K562 (cell line): Measurements from ENCODE around the gene FOXJ3. TPM values are rescaled to one million over a fixed set of nuclear protein-coding genes. Genes with fewer than 3 reads are reported as not detected.
A peak's percentile ranks its signal among the peaks of the same experiment; 100 is the strongest.

ENCODE experiments used
- ATAC-seq: fragments of 200-7000 bp; cut with Tn5 transposase; 3 replicates; pipeline ENCODE4 v1.9.1; 2020; ENCODE audit warnings: moderate library complexity
- BruUV-seq: library from RNA; stranded (reverse); fragments of 400-500 nt; replicated peaks from 2 replicates; lab custom pipeline; 2021; lab: Mats Ljungman, UMichigan
- CTCF ChIA-PET: fragments of 300-600 bp; formaldehyde crosslinking; extraction: SDS; loops from one replicate; lab custom pipeline; 2021; ENCODE audit warnings: low intra/inter-chr PET ratio; lab: Yijun Ruan, JAX
- POLR2A ChIA-PET: fragments of 300-600, 350-650 bp; sonication (Branson Sonifier 250); formaldehyde crosslinking; extraction: SDS; loops from one replicate; lab custom pipeline; 2021; ENCODE audit warnings: antibody characterized with exemption, inconsistent platforms; lab: Yijun Ruan, JAX
- DNase-seq, 4 experiments: peaks; one replicate each; pipeline versions ENCODE4 v3.0.0 to v3.0.0-alpha.2; 2011 to 2018; ENCODE audit warnings: low spot score in 3 of 4, mixed read lengths in 3 of 4; ENCODE audit errors: extremely low read depth in 1 of 4
- FAIRE-seq: peaks from 2 replicates; lab custom pipeline; 2011; peaks lifted over from hg19 to GRCh38; lab: Jason Lieb, UNC
- H2AFZ ChIP-seq: 2 replicates; pipeline ENCODE4 v1.6.0; 2011; ENCODE audit warnings: low read depth, low read length, control low read depth, inconsistent platforms
- H3K27ac ChIP-seq: fragments of 200-600 bp; 3 replicates; pipeline ENCODE4 v1.8.0; 2011; ENCODE audit warnings: low read depth, mild to moderate bottlenecking, control low read depth, inconsistent platforms, low read length, moderate library complexity, mixed read lengths; ENCODE audit errors: extremely low read depth
- H3K27me3 ChIP-seq, 2 experiments: fragments of 300-600 bp in 1 of 2; 2 replicates in 1 of 2; 3 replicates in 1 of 2; pipeline versions ENCODE4 v1.6.0 to v1.8.0; 2011; ENCODE audit warnings: inconsistent platforms in 2 of 2, low read length in 2 of 2, mild to moderate bottlenecking in 1 of 2, mixed read lengths in 1 of 2, moderate library complexity in 1 of 2; ENCODE audit not compliant: control insufficient read depth in 2 of 2, insufficient read depth in 2 of 2
- H3K36me3 ChIP-seq: fragments of 300-600 bp; 3 replicates; pipeline ENCODE4 v1.8.0; 2011; ENCODE audit warnings: mild to moderate bottlenecking, low read length, inconsistent platforms; ENCODE audit not compliant: control insufficient read depth, insufficient read depth
- H3K4me1 ChIP-seq, 2 experiments: fragments of 200-600 bp in 1 of 2; replicated peaks in 1 of 2; 2 replicates in 1 of 2; 3 replicates in 1 of 2; pipeline versions ENCODE4 v1.5.1 to v1.8.0; 2011; ENCODE audit warnings: inconsistent platforms in 2 of 2, low read length in 2 of 2, mild to moderate bottlenecking in 1 of 2, mixed read lengths in 1 of 2, moderate library complexity in 1 of 2; ENCODE audit not compliant: control insufficient read depth in 2 of 2, insufficient read depth in 2 of 2
- H3K4me2 ChIP-seq: 2 replicates; pipeline ENCODE4 v1.6.1; 2011; ENCODE audit warnings: low read length, control low read depth, inconsistent platforms, mixed read lengths; ENCODE audit not compliant: insufficient read depth
- H3K4me3 ChIP-seq: fragments of 200-600 bp; sonication (generic), shearing (Covaris generic); 2 replicates; pipeline ENCODE4 v1.5.1; 2016; ENCODE audit warnings: control low read depth, inconsistent platforms
- H3K79me2 ChIP-seq: fragments of 200-600 bp; 3 replicates; pipeline ENCODE4 v1.8.0; 2011; ENCODE audit warnings: low read length, inconsistent platforms; ENCODE audit not compliant: control insufficient read depth, insufficient read depth
- H3K9ac ChIP-seq, 2 experiments: 2 replicates each; pipeline versions ENCODE4 v1.6.0 to v1.6.1; 2011; ENCODE audit warnings: low read depth in 2 of 2, low read length in 2 of 2, control low read depth in 1 of 2, inconsistent platforms in 1 of 2, mild to moderate bottlenecking in 1 of 2, mixed read lengths in 1 of 2; ENCODE audit not compliant: insufficient read depth in 1 of 2
- H3K9me1 ChIP-seq: one replicate; pipeline ENCODE4 v1.6.0; 2011; ENCODE audit warnings: inconsistent platforms, mild to moderate bottlenecking, low read length, moderate library complexity; ENCODE audit not compliant: control insufficient read depth, insufficient read depth
- H3K9me3 ChIP-seq: replicated peaks from 2 replicates; pipeline ENCODE4 v1.5.1; 2011; ENCODE audit warnings: low read depth, low read length, inconsistent platforms; ENCODE audit not compliant: control insufficient read depth, insufficient read depth
- H4K20me1 ChIP-seq: replicated peaks from 2 replicates; pipeline ENCODE4 v1.6.1; 2011; ENCODE audit warnings: low read length, inconsistent platforms, mixed read lengths; ENCODE audit not compliant: control insufficient read depth, insufficient read depth
- AFF4 ChIP-seq: sonication (generic); formaldehyde crosslinking; IDR thresholded peaks from 2 replicates; pipeline ENCODE4 v1.8.0; 2023; ENCODE audit warnings: mild to moderate bottlenecking, missing genetic modification reagents
- NCOA2 ChIP-seq, 2 experiments: fragments of 450-650 bp; IDR thresholded peaks; 2 replicates each; pipeline ENCODE4 v1.6.1; 2018; ENCODE audit warnings: mild to moderate bottlenecking in 2 of 2, moderate library complexity in 1 of 2; ENCODE audit not compliant: partially characterized antibody in 2 of 2
- WGBS: fragments of 100-300 bp; shearing (Covaris generic); methylation state at CpG from one replicate; pipeline ENCODE4 v1.1.6; 2016; ENCODE audit warnings: low coverage, mixed read lengths; ENCODE audit not compliant: insufficient coverage; ENCODE audit errors: missing lambda C conversion rate; 5-methylcytosine and 5-hydroxymethylcytosine counted together
- in situ Hi-C: fragments of 300-500 bp; cut with MboI; formaldehyde crosslinking; loops from 4 replicates; pipeline ENCODE4 v1.15.0; 2018; ENCODE audit warnings: inconsistent platforms, mixed read lengths
- intact Hi-C: fragments of 100-400 bp; cut with micrococcal nuclease; formaldehyde crosslinking; loops from 2 replicates; pipeline ENCODE4 v1.14.2; 2022
- polyA plus RNA-seq, 8 experiments: library from polyadenylated mRNA; depleted of rRNA in 4 of 8; stranded (reverse) in 5 of 8; unstranded in 3 of 8; fragments of >200 nt; fragmentation: Nextera tagmentation in 2 of 8; fragmentation: Illumina TruSeq in 1 of 8; extraction: Ambion mirVana in 2 of 8; extraction: Trizol in 1 of 8; gene quantifications; 2 replicates each; pipeline versions ENCODE4 v1.2.1 to v1.2.3, GENCODE V29; 2011 to 2014; ENCODE audit warnings: inconsistent platforms in 1 of 8, missing spikeins in 1 of 8
- total RNA-seq, 7 experiments: library from RNA; depleted of rRNA in 6 of 7; stranded (reverse); fragments of >200 nt in 6 of 7; fragmentation: Illumina TruSeq in 2 of 7; extraction: Trizol in 2 of 7; gene quantifications; 2 replicates each; pipeline versions ENCODE4 v1.2.1 to v1.2.3, GENCODE V29; 2011 to 2021; ENCODE audit warnings: low replicate concordance in 1 of 7
- TF ChIP-seq, protein P1 (sequence below): fragments of 450-650 bp; IDR thresholded peaks from 2 replicates; pipeline ENCODE4 v1.6.1; 2018; ENCODE audit not compliant: partially characterized antibody

Gene FOXJ3
- total and polyA plus RNA-seq, 9 of the 15 experiments (the other 6 are each of a cell fraction or from before 2014, with no cell fraction given) = 8.7 to 35.3 (median 23.4) TPM

GRCh38 chr1:42324398-42325013 is 10.5 kb downstream of the FOXJ3 start:
- 84% methylated on average over 6 of the region's 6 CpGs for WGBS
- BruUV-seq = no TSS peak
- ATAC-seq = no peak
- Histone ChIP-seq H3K36me3 (peaks cover 14% of the 10 kb centered on the region), H2AFZ (no peak overlapping the region), H3K27me3 (no peaks in the 10 kb centered on the region), H3K4me2 (no peak overlapping the region), H3K79me2 (peaks cover 96% of the 10 kb centered on the region), H3K9me3 (no peaks in the 10 kb centered on the region), H4K20me1 (no peaks in the 10 kb centered on the region; the same call in 1 of the 2 replicates), H3K9ac (no peak overlapping the region), H3K4me3 (no peak overlapping the region), H3K4me1 (peaks cover 6 to 23% of the 10 kb centered on the region in 2 experiments; a peak in 3 of 5 replicates), H3K9me1 (peaks cover 8% of the 10 kb centered on the region), H3K27ac (no peak overlapping the region)
- ChIA-PET CTCF (no interaction called here), POLR2A (interaction anchor here (3.6 kb wide), 1 partner anchor 9 kb away, joined by 19 read pairs; no protein-coding TSS in a partner anchor)
- in situ Hi-C loops (no loop called here), intact Hi-C loops (no loop called here)
- DNase-seq = no peak
- TF ChIP-seq, protein P1, sequence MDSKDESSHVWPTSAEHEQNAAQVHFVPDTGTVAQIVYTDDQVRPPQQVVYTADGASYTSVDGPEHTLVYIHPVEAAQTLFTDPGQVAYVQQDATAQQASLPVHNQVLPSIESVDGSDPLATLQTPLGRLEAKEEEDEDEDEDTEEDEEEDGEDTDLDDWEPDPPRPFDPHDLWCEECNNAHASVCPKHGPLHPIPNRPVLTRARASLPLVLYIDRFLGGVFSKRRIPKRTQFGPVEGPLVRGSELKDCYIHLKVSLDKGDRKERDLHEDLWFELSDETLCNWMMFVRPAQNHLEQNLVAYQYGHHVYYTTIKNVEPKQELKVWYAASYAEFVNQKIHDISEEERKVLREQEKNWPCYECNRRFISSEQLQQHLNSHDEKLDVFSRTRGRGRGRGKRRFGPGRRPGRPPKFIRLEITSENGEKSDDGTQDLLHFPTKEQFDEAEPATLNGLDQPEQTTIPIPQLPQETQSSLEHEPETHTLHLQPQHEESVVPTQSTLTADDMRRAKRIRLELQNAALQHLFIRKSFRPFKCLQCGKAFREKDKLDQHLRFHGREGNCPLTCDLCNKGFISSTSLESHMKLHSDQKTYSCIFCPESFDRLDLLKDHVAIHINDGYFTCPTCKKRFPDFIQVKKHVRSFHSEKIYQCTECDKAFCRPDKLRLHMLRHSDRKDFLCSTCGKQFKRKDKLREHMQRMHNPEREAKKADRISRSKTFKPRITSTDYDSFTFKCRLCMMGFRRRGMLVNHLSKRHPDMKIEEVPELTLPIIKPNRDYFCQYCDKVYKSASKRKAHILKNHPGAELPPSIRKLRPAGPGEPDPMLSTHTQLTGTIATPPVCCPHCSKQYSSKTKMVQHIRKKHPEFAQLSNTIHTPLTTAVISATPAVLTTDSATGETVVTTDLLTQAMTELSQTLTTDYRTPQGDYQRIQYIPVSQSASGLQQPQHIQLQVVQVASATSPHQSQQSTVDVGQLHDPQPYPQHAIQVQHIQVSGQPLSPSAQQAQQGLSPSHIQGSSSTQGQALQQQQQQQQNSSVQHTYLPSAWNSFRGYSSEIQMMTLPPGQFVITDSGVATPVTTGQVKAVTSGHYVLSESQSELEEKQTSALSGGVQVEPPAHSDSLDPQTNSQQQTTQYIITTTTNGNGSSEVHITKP = peak; percentile 79
- TF ChIP-seq NCOA2 (IDR thresholded peaks at IDR 0.05; ENCODE audit: partially characterized antibody in 2 of 2) (peak in 1 of 2 experiments; percentile 18), AFF4 (CRISPR knock-in tag) (no peak)
- FAIRE-seq = no peak
